ENCODE measurements around the gene FRMD4B.

Gene FRMD4B

DNA sequence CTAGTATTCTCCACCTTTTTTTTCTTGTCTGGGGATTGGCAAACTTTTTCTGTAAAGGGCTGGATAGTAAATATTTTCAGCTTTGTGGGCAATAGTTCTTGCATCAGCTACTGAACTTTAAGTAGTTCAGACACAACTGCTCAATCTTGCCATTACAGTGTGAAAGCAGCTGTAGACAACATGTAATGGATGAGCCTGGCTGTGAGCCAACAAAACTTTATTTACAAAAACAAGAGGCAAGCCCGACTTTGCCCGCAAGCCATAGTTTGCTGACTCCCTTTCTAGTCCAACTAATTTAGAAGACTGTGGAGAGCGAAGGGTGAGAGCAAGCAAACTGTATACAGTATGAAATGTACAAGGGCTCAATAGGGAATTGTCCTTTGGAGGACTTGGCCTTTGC is 6.2 kb downstream of the FRMD4B start:
- no peak for DNase-seq (ENCODE audit: low read depth)
- H3K4me3 ChIP-seq (ENCODE audit: low read depth, low read length) = no peak overlapping the region
- TF ChIP-seq, protein P1, sequence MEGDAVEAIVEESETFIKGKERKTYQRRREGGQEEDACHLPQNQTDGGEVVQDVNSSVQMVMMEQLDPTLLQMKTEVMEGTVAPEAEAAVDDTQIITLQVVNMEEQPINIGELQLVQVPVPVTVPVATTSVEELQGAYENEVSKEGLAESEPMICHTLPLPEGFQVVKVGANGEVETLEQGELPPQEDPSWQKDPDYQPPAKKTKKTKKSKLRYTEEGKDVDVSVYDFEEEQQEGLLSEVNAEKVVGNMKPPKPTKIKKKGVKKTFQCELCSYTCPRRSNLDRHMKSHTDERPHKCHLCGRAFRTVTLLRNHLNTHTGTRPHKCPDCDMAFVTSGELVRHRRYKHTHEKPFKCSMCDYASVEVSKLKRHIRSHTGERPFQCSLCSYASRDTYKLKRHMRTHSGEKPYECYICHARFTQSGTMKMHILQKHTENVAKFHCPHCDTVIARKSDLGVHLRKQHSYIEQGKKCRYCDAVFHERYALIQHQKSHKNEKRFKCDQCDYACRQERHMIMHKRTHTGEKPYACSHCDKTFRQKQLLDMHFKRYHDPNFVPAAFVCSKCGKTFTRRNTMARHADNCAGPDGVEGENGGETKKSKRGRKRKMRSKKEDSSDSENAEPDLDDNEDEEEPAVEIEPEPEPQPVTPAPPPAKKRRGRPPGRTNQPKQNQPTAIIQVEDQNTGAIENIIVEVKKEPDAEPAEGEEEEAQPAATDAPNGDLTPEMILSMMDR (IDR thresholded peaks at IDR 0.05; ENCODE audit: insufficient read depth, low read depth, low read length, missing control alignments) = no peak

DNA sequence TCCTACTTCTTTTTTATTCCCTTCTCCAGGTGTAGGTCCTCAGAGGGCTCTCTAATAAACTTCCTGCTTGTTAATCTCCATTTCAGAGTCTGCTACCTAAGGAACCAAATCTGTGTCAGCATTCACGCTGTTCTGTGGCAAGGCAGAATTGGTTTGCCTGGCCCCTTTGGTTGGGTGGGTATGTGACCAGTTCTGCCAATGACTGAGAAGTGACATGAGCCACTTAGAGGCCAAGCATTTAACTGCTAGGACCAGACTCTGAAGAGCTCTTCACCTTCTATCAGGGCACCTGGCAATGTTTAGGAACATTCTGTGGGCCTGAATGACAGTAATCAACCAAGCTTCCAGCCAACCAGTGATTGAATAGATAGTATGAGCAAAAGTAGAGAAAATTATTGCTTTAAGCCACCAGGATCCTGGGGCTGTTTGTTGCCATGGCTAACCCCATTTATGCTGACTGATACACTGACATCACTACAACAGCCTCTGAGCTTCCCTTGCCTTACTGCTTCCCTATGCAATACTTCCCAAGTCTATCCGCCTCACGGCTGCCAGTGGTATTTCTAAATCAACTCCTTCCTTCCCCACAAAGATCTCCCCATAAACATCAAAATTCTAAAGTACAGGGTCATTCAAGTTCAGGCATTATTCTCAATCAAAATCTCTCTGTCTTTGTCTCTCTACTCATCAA is 7.6 kb downstream of the FRMD4B start:
- no peak overlapping the region for H3K4me3 ChIP-seq (ENCODE audit: low read depth, low read length)
- TF ChIP-seq, protein P1 (IDR thresholded peaks at IDR 0.05; ENCODE audit: insufficient read depth, low read depth, low read length, missing control alignments) = no peak
- no peak for DNase-seq (ENCODE audit: low read depth)

DNA sequence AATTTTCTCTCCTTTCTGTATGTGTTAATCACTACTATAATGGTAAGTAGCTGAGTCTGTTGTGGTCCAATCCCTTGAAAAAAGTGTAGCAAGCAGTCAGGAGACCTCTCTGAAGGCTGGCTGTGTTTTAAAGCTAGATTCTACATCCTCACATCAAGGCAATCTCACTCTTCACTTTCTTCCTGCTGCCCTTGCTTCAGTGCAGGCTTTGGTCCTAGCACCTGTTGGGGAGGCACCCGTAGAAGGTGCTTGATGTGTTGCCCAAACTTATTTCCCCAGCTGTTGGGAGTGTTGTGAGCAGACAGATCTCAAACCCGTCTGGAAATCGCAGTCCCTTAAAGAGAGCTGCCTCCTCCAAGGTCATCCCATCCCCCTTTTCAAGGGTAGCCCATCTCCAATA is 8.6 kb downstream of the FRMD4B start:
- DNase-seq (ENCODE audit: low read depth) = no peak
- TF ChIP-seq, protein P1 (IDR thresholded peaks at IDR 0.05; ENCODE audit: insufficient read depth, low read depth, low read length, missing control alignments) = no peak
- H3K4me3 ChIP-seq (ENCODE audit: low read depth, low read length) = no peak overlapping the region

DNA sequence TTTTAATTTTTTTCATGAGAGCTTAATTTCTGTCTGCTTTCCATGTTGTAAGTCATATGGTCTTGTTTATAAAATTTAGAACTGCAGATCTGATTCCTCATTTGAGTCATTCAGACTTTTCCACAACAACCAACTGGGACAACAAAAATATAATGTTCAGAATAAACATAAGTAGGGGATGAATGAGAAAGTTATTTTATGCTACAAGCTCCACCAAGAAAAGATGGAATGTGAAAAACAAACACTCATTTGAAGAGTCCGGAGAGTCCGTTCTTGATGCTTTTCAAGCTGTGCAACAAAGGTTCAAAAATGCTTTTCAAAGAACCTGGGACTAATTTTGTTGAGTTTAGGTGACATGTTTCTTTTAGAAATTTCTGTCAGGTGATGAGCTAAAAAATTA is 9.2 kb downstream of the FRMD4B start:
- TF ChIP-seq, protein P1 (IDR thresholded peaks at IDR 0.05; ENCODE audit: insufficient read depth, low read depth, low read length, missing control alignments) = no peak
- no peak for DNase-seq (ENCODE audit: low read depth)
- H3K4me3 ChIP-seq (ENCODE audit: low read depth, low read length) = no peak overlapping the region

DNA sequence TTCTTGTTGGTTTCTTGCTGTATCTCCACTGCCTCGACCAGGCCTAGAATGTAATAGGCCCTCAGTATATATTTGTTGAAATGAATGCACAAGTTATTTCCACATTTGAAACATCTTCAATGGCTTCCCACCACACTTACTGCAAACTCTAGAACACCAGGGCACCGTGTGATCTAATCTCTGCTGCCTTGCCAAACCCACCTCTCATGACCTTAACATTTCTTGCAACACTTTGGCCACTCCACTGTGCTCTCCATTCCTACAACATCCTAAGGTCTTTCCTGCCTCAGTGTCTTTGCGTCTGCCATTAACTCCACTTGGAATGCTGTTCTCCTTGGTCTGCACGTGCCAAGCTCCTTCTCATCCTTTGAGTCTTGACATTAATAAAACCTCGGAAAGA is 14.1 kb downstream of the FRMD4B start:
- TF ChIP-seq, protein P1 (IDR thresholded peaks at IDR 0.05; ENCODE audit: insufficient read depth, low read depth, low read length, missing control alignments) = no peak
- DNase-seq (ENCODE audit: low read depth) = no peak
- H3K4me3 ChIP-seq (ENCODE audit: low read depth, low read length) = no peak overlapping the region

DNA sequence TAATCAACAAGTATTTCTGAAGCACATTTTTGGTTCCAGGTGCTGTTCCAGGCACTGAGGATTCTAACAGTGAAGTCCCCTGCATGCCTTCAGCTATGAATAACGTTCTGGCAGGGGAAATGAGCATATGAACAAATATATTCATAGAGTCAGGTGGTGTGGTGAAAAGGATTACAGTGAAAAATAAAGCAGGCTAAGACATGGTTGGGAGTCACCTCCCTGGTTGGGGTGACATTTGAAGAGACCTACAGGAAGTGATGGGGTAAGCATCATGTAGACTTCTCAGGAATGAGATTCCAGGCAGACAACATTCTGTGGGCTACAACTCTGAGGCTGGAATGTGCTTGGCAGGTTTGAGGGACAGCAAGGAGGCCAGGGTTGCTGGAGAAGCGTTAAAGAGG is 15.0 kb downstream of the FRMD4B start:
- H3K4me3 ChIP-seq (ENCODE audit: low read depth, low read length) = no peak overlapping the region
- TF ChIP-seq, protein P1 (IDR thresholded peaks at IDR 0.05; ENCODE audit: insufficient read depth, low read depth, low read length, missing control alignments) = no peak

More for the DNA sequence above, 15.0 kb downstream of the FRMD4B start:
- DNase-seq (ENCODE audit: low read depth) = no peak
